ENCODE results near the gene MYF6. TPM values are rescaled to one million over a fixed set of nuclear protein-coding genes. Genes with fewer than 3 reads are reported as not detected.

MYF6 gene
- total RNA-seq, 3 donors from 2014 or later: not detected

GRCh38 chr12:80684077-80684495 is 23.3 kb upstream of the MYF6 start:
- intact Hi-C loops (cut with DNase I; ENCODE audit: low total_unique reads): loop anchor here (5.0 kb wide), 1 partner anchor 718 kb away; no protein-coding TSS in a partner anchor
- no peak for DNase-seq (ENCODE audit: low spot score in 2 of 2)
- no peaks in the 10 kb centered on the region for H3K27me3 ChIP-seq
- no peak overlapping the region for H3K27ac ChIP-seq
- no peaks in the 10 kb centered on the region for H3K4me1 ChIP-seq
- no peak overlapping the region for H3K4me3 ChIP-seq
- no peaks in the 10 kb centered on the region for H3K36me3 ChIP-seq
- TF ChIP-seq POLR2A (IDR thresholded peaks at IDR 0.05): no peak
- TF ChIP-seq CTCF (IDR thresholded peaks at IDR 0.05): no peak
- no peak for TF ChIP-seq POLR2AphosphoS5 (IDR thresholded peaks at IDR 0.05)
- no peaks in the 10 kb centered on the region for H3K9me3 ChIP-seq

GRCh38 chr12:80690090-80690489 is 17.3 kb upstream of the MYF6 start:
- Histone ChIP-seq H3K36me3 (no peaks in the 10 kb centered on the region), H3K27me3 (no peaks in the 10 kb centered on the region), H3K4me3 (no peak overlapping the region), H3K27ac (no peak overlapping the region), H3K9me3 (no peaks in the 10 kb centered on the region), H3K4me1 (no peaks in the 10 kb centered on the region)
- no peak for TF ChIP-seq CTCF (IDR thresholded peaks at IDR 0.05)
- TF ChIP-seq POLR2A (IDR thresholded peaks at IDR 0.05): no peak
- no peak for TF ChIP-seq POLR2AphosphoS5 (IDR thresholded peaks at IDR 0.05)
- no peak for DNase-seq (ENCODE audit: low spot score in 2 of 2)
- intact Hi-C loops (cut with DNase I; ENCODE audit: low total_unique reads): no loop called here

- H3K4me3 ChIP-seq: no peak overlapping the region
- no peak overlapping the region for H3K27ac ChIP-seq
- no peaks in the 10 kb centered on the region for H3K36me3 ChIP-seq
- H3K9me3 ChIP-seq: no peaks in the 10 kb centered on the region
- no peaks in the 10 kb centered on the region for H3K4me1 ChIP-seq
- H3K27me3 ChIP-seq: no peaks in the 10 kb centered on the region
- DNase-seq (ENCODE audit: low spot score in 2 of 2): no peak
- intact Hi-C loops (cut with DNase I; ENCODE audit: low total_unique reads): no loop called here
- no peak for TF ChIP-seq POLR2A (IDR thresholded peaks at IDR 0.05)
- no peak for TF ChIP-seq POLR2AphosphoS5 (IDR thresholded peaks at IDR 0.05)
- TF ChIP-seq CTCF (IDR thresholded peaks at IDR 0.05): no peak
Measured at GRCh38 chr12:80690513-80690912, 16.9 kb upstream of the MYF6 start.

GRCh38 chr12:80692114-80692513 is 15.3 kb upstream of the MYF6 start:
- intact Hi-C loops (cut with DNase I; ENCODE audit: low total_unique reads): no loop called here
- Histone ChIP-seq H3K27ac (no peak overlapping the region), H3K9me3 (no peaks in the 10 kb centered on the region), H3K27me3 (no peaks in the 10 kb centered on the region), H3K36me3 (no peaks in the 10 kb centered on the region), H3K4me1 (no peaks in the 10 kb centered on the region), H3K4me3 (no peak overlapping the region)
- no peak for DNase-seq (ENCODE audit: low spot score in 2 of 2)
- TF ChIP-seq POLR2AphosphoS5 (IDR thresholded peaks at IDR 0.05) (no peak), CTCF (IDR thresholded peaks at IDR 0.05) (no peak), POLR2A (IDR thresholded peaks at IDR 0.05) (no peak)

GRCh38 chr12:80697270-80697887 is 10.1 kb upstream of the MYF6 start:
- Histone ChIP-seq H3K4me1 (no peaks in the 10 kb centered on the region), H3K27me3 (no peaks in the 10 kb centered on the region), H3K9me3 (no peaks in the 10 kb centered on the region), H3K4me3 (no peak overlapping the region), H3K36me3 (no peaks in the 10 kb centered on the region), H3K27ac (no peak overlapping the region)
- intact Hi-C loops (cut with DNase I; ENCODE audit: low total_unique reads): no loop called here
- no peak for DNase-seq (ENCODE audit: low spot score in 2 of 2)
- no peak for TF ChIP-seq CTCF (IDR thresholded peaks at IDR 0.05)
- no peak for TF ChIP-seq POLR2AphosphoS5 (IDR thresholded peaks at IDR 0.05)
- no peak for TF ChIP-seq POLR2A (IDR thresholded peaks at IDR 0.05)

Data from breast epithelium (tissue), 4 donors.